Measurements from ENCODE around the gene FAM222A.

Gene FAM222A

GRCh38 chr12:109793826-109794501 is 80.3 kb downstream of the FAM222A start:
- H3K4me3 ChIP-seq (ENCODE audit: low read length in 2 of 2), result no peak overlapping the region
- H3K9me3 ChIP-seq (ENCODE audit: control insufficient read depth in 2 of 2, low read length in 2 of 2), result no peaks in the 10 kb centered on the region
- no peaks in the 10 kb centered on the region for H3K4me1 ChIP-seq (ENCODE audit: control insufficient read depth, insufficient read depth, low read length)
- no peaks in the 10 kb centered on the region for H3K36me3 ChIP-seq (ENCODE audit: control insufficient read depth in 2 of 2, insufficient read depth in 2 of 2, low read length in 2 of 2)
- no peak overlapping the region for H3K9ac ChIP-seq (ENCODE audit: low read length in 2 of 2)
- peaks cover 0 to 5% of the 10 kb centered on the region in 2 donors for H3K27me3 ChIP-seq (ENCODE audit: control insufficient read depth in 1 of 2, insufficient read depth in 2 of 2, low read length in 2 of 2)
- no peak overlapping the region for H3K27ac ChIP-seq (ENCODE audit: low read length)

GRCh38 chr12:109795023-109795422 is 81.4 kb downstream of the FAM222A start:
- no peaks in the 10 kb centered on the region for H3K9me3 ChIP-seq (ENCODE audit: control insufficient read depth in 2 of 2, low read length in 2 of 2)
- H3K4me3 ChIP-seq (ENCODE audit: low read length in 2 of 2), result no peak overlapping the region
- H3K27ac ChIP-seq (ENCODE audit: low read length), result no peak overlapping the region
- H3K4me1 ChIP-seq (ENCODE audit: control insufficient read depth, insufficient read depth, low read length), result no peaks in the 10 kb centered on the region
- peaks cover 0 to 5% of the 10 kb centered on the region in 2 donors for H3K27me3 ChIP-seq (ENCODE audit: control insufficient read depth in 1 of 2, insufficient read depth in 2 of 2, low read length in 2 of 2)
- H3K36me3 ChIP-seq (ENCODE audit: control insufficient read depth in 2 of 2, insufficient read depth in 2 of 2, low read length in 2 of 2), result no peaks in the 10 kb centered on the region
- H3K9ac ChIP-seq (ENCODE audit: low read length in 2 of 2), result no peak overlapping the region

GRCh38 chr12:109796057-109796456 is 82.4 kb downstream of the FAM222A start:
- H3K27me3 ChIP-seq (ENCODE audit: control insufficient read depth in 1 of 2, insufficient read depth in 2 of 2, low read length in 2 of 2), result peaks cover 0 to 2% of the 10 kb centered on the region in 2 donors
- no peak overlapping the region for H3K9ac ChIP-seq (ENCODE audit: low read length in 2 of 2)
- H3K4me1 ChIP-seq (ENCODE audit: control insufficient read depth, insufficient read depth, low read length), result no peaks in the 10 kb centered on the region
- no peaks in the 10 kb centered on the region for H3K36me3 ChIP-seq (ENCODE audit: control insufficient read depth in 2 of 2, insufficient read depth in 2 of 2, low read length in 2 of 2)
- no peak overlapping the region for H3K27ac ChIP-seq (ENCODE audit: low read length)
- no peak overlapping the region for H3K4me3 ChIP-seq (ENCODE audit: low read length in 2 of 2)
- no peaks in the 10 kb centered on the region for H3K9me3 ChIP-seq (ENCODE audit: control insufficient read depth in 2 of 2, low read length in 2 of 2)

- no peak overlapping the region for H3K27ac ChIP-seq (ENCODE audit: low read length)
- no peaks in the 10 kb centered on the region for H3K27me3 ChIP-seq (ENCODE audit: control insufficient read depth in 1 of 2, insufficient read depth in 2 of 2, low read length in 2 of 2)
- no peaks in the 10 kb centered on the region for H3K36me3 ChIP-seq (ENCODE audit: control insufficient read depth in 2 of 2, insufficient read depth in 2 of 2, low read length in 2 of 2)
- no peak overlapping the region for H3K9ac ChIP-seq (ENCODE audit: low read length in 2 of 2)
- no peak overlapping the region for H3K4me3 ChIP-seq (ENCODE audit: low read length in 2 of 2)
- no peaks in the 10 kb centered on the region for H3K4me1 ChIP-seq (ENCODE audit: control insufficient read depth, insufficient read depth, low read length)
- H3K9me3 ChIP-seq (ENCODE audit: control insufficient read depth in 2 of 2, low read length in 2 of 2), result no peaks in the 10 kb centered on the region
Observed at GRCh38 chr12:109797905-109798669, 84.5 kb downstream of the FAM222A start.

GRCh38 chr12:109798691-109799090 is 85.1 kb downstream of the FAM222A start:
- Histone ChIP-seq H3K4me1 (ENCODE audit: control insufficient read depth, insufficient read depth, low read length) (no peaks in the 10 kb centered on the region), H3K36me3 (ENCODE audit: control insufficient read depth in 2 of 2, insufficient read depth in 2 of 2, low read length in 2 of 2) (no peaks in the 10 kb centered on the region)

GRCh38 chr12:109800536-109800935 is 86.9 kb downstream of the FAM222A start:
- Histone ChIP-seq H3K9ac (ENCODE audit: low read length in 2 of 2) (no peak overlapping the region), H3K36me3 (ENCODE audit: control insufficient read depth in 2 of 2, insufficient read depth in 2 of 2, low read length in 2 of 2) (no peaks in the 10 kb centered on the region), H3K4me3 (ENCODE audit: low read length in 2 of 2) (no peak overlapping the region), H3K4me1 (ENCODE audit: control insufficient read depth, insufficient read depth, low read length) (peaks cover 6% of the 10 kb centered on the region), H3K27me3 (ENCODE audit: control insufficient read depth in 1 of 2, insufficient read depth in 2 of 2, low read length in 2 of 2) (no peaks in the 10 kb centered on the region), H3K9me3 (ENCODE audit: control insufficient read depth in 2 of 2, low read length in 2 of 2) (no peaks in the 10 kb centered on the region), H3K27ac (ENCODE audit: low read length) (no peak overlapping the region)

More at GRCh38 chr12:109798691-109799090, 85.1 kb downstream of the FAM222A start:
- Histone ChIP-seq H3K27ac (ENCODE audit: low read length) (no peak overlapping the region), H3K27me3 (ENCODE audit: control insufficient read depth in 1 of 2, insufficient read depth in 2 of 2, low read length in 2 of 2) (no peaks in the 10 kb centered on the region), H3K9ac (ENCODE audit: low read length in 2 of 2) (no peak overlapping the region), H3K4me3 (ENCODE audit: low read length in 2 of 2) (no peak overlapping the region), H3K9me3 (ENCODE audit: control insufficient read depth in 2 of 2, low read length in 2 of 2) (no peaks in the 10 kb centered on the region)

GRCh38 chr12:109802828-109803227 is 89.2 kb downstream of the FAM222A start:
- H3K4me1 ChIP-seq (ENCODE audit: control insufficient read depth, insufficient read depth, low read length), result peaks cover 6% of the 10 kb centered on the region
- H3K4me3 ChIP-seq (ENCODE audit: low read length in 2 of 2), result no peak overlapping the region
- no peaks in the 10 kb centered on the region for H3K36me3 ChIP-seq (ENCODE audit: control insufficient read depth in 2 of 2, insufficient read depth in 2 of 2, low read length in 2 of 2)
- no peak overlapping the region for H3K27ac ChIP-seq (ENCODE audit: low read length)
- no peak overlapping the region for H3K9ac ChIP-seq (ENCODE audit: low read length in 2 of 2)
- no peaks in the 10 kb centered on the region for H3K27me3 ChIP-seq (ENCODE audit: control insufficient read depth in 1 of 2, insufficient read depth in 2 of 2, low read length in 2 of 2)
- H3K9me3 ChIP-seq (ENCODE audit: control insufficient read depth in 2 of 2, low read length in 2 of 2), result no peaks in the 10 kb centered on the region

- H3K9ac ChIP-seq (ENCODE audit: low read length in 2 of 2), result no peak overlapping the region
- H3K4me3 ChIP-seq (ENCODE audit: low read length in 2 of 2), result no peak overlapping the region
- H3K9me3 ChIP-seq (ENCODE audit: control insufficient read depth in 2 of 2, low read length in 2 of 2), result no peaks in the 10 kb centered on the region
- H3K27me3 ChIP-seq (ENCODE audit: control insufficient read depth in 1 of 2, insufficient read depth in 2 of 2, low read length in 2 of 2), result no peaks in the 10 kb centered on the region
- H3K27ac ChIP-seq (ENCODE audit: low read length), result no peak overlapping the region
- peaks cover 6% of the 10 kb centered on the region for H3K4me1 ChIP-seq (ENCODE audit: control insufficient read depth, insufficient read depth, low read length)
- H3K36me3 ChIP-seq (ENCODE audit: control insufficient read depth in 2 of 2, insufficient read depth in 2 of 2, low read length in 2 of 2), result no peaks in the 10 kb centered on the region
Observed at GRCh38 chr12:109803678-109804077, 90.1 kb downstream of the FAM222A start.

- Histone ChIP-seq H3K27me3 (ENCODE audit: control insufficient read depth in 1 of 2, insufficient read depth in 2 of 2, low read length in 2 of 2) (peaks cover 0 to 3% of the 10 kb centered on the region in 2 donors), H3K36me3 (ENCODE audit: control insufficient read depth in 2 of 2, insufficient read depth in 2 of 2, low read length in 2 of 2) (no peaks in the 10 kb centered on the region), H3K4me1 (ENCODE audit: control insufficient read depth, insufficient read depth, low read length) (peaks cover 6% of the 10 kb centered on the region), H3K4me3 (ENCODE audit: low read length in 2 of 2) (no peak overlapping the region), H3K9ac (ENCODE audit: low read length in 2 of 2) (no peak overlapping the region), H3K27ac (ENCODE audit: low read length) (no peak overlapping the region), H3K9me3 (ENCODE audit: control insufficient read depth in 2 of 2, low read length in 2 of 2) (no peaks in the 10 kb centered on the region)
Observed at GRCh38 chr12:109804820-109805761, 91.5 kb downstream of the FAM222A start.

GRCh38 chr12:109807954-109808643 is 94.5 kb downstream of the FAM222A start:
- Histone ChIP-seq H3K9me3 (ENCODE audit: control insufficient read depth in 2 of 2, low read length in 2 of 2) (no peaks in the 10 kb centered on the region), H3K4me1 (ENCODE audit: control insufficient read depth, insufficient read depth, low read length) (peaks cover 6% of the 10 kb centered on the region), H3K36me3 (ENCODE audit: control insufficient read depth in 2 of 2, insufficient read depth in 2 of 2, low read length in 2 of 2) (no peaks in the 10 kb centered on the region), H3K9ac (ENCODE audit: low read length in 2 of 2) (no peak overlapping the region), H3K27me3 (ENCODE audit: control insufficient read depth in 1 of 2, insufficient read depth in 2 of 2, low read length in 2 of 2) (peaks cover 0 to 6% of the 10 kb centered on the region in 2 donors), H3K27ac (ENCODE audit: low read length) (no peak overlapping the region), H3K4me3 (ENCODE audit: low read length in 2 of 2) (no peak overlapping the region)
